OCI-LY7 (cell line): ENCODE measurements around the gene CDC42BPB. TPM values are rescaled to one million over a fixed set of nuclear protein-coding genes. Genes with fewer than 3 reads are reported as not detected.

Source experiments
- BruUV-seq: library from RNA; stranded (reverse); fragments of 400-500 nt; replicated peaks from 2 replicates; lab custom pipeline; 2021; lab: Mats Ljungman, UMichigan
- CTCF ChIA-PET: fragments of 300-600 bp; sonication (Branson Sonifier 250); formaldehyde crosslinking; loops from one replicate; lab custom pipeline; 2022; ENCODE audit warnings: antibody characterized with exemption; ENCODE audit not compliant: unreplicated experiment; lab: Charles Lee
- POLR2A ChIA-PET: fragments of 300-600 bp; sonication (Branson Sonifier 250); formaldehyde crosslinking; loops from one replicate; lab custom pipeline; 2022; ENCODE audit warnings: antibody characterized with exemption; lab: Charles Lee
- DNase-seq: peaks from one replicate; pipeline ENCODE4 v3.0.0-alpha.2; 2015; ENCODE audit warnings: low spot score
- H2AFZ ChIP-seq: fragments of 200-600 bp; sonication (generic), shearing (Covaris generic); 2 replicates; pipeline ENCODE4 v1.6.1; 2014; ENCODE audit warnings: mild to moderate bottlenecking, antibody characterized with exemption, low read length, moderate library complexity
- H3K27ac ChIP-seq: fragments of 200-600 bp; sonication (generic); 2 replicates; pipeline ENCODE4 v1.5.1; 2014; ENCODE audit warnings: mixed run types, low read depth, mild to moderate bottlenecking, moderate library complexity, low read length, inconsistent platforms; ENCODE audit not compliant: poor library complexity, severe bottlenecking
- H3K36me3 ChIP-seq: fragments of 200-600 bp; sonication (generic); 2 replicates; pipeline ENCODE4 v1.6.1; 2014; ENCODE audit warnings: mild to moderate bottlenecking, antibody characterized with exemption, low read length, moderate library complexity, mixed read lengths; ENCODE audit not compliant: insufficient read depth
- H3K4me1 ChIP-seq: fragments of 200-600 bp; sonication (generic); 2 replicates; pipeline ENCODE4 v1.5.1; 2014; ENCODE audit warnings: mild to moderate bottlenecking, low read length; ENCODE audit not compliant: insufficient read depth, poor library complexity, severe bottlenecking
- H3K4me2 ChIP-seq: fragments of 200-600 bp; sonication (generic); 2 replicates; pipeline ENCODE4 v1.6.1; 2014; ENCODE audit warnings: mild to moderate bottlenecking, low read length
- H3K4me3 ChIP-seq: fragments of 200-600 bp; sonication (generic); 2 replicates; pipeline ENCODE4 v1.5.1; 2014; ENCODE audit warnings: mild to moderate bottlenecking, low read depth, low read length; ENCODE audit not compliant: poor library complexity, severe bottlenecking
- H3K79me2 ChIP-seq: fragments of 200-600 bp; sonication (generic); 2 replicates; pipeline ENCODE4 v1.6.1; 2016; ENCODE audit warnings: low read depth, mild to moderate bottlenecking, low read length, moderate library complexity, mixed read lengths; ENCODE audit not compliant: insufficient read depth
- H3K9me2 ChIP-seq: fragments of 200-600 bp; sonication (generic); 2 replicates; pipeline ENCODE4 v1.6.1; 2016; ENCODE audit warnings: mild to moderate bottlenecking, low read length, mixed read lengths; ENCODE audit not compliant: insufficient read depth
- H3K9me3 ChIP-seq: fragments of 200-600 bp; sonication (generic); 2 replicates; pipeline ENCODE4 v1.6.1; 2014; ENCODE audit warnings: mild to moderate bottlenecking, mixed run types, low read length, mixed read lengths
- H4K20me1 ChIP-seq: fragments of 200-600 bp; sonication (generic); 2 replicates; pipeline ENCODE4 v1.6.1; 2014; ENCODE audit warnings: mild to moderate bottlenecking, antibody characterized with exemption, low read length, moderate library complexity, mixed read lengths; ENCODE audit not compliant: insufficient read depth
- CTCF ChIP-seq: fragments of 200-600 bp; sonication (generic); conservative IDR thresholded peaks from 2 replicates; pipeline ENCODE4 v1.5.1; 2014; ENCODE audit warnings: mild to moderate bottlenecking, antibody characterized with exemption, low read length, moderate library complexity, mixed read lengths
- EZH2phosphoT487 ChIP-seq: fragments of 200-600 bp; sonication (generic); IDR thresholded peaks from 2 replicates; pipeline ENCODE4 v1.6.1; 2018; ENCODE audit warnings: low read depth, borderline replicate concordance, mild to moderate bottlenecking, mixed run types, antibody characterized with exemption, low read length, moderate library complexity, mixed read lengths
- intact Hi-C: fragments of 100-400 bp; cut with micrococcal nuclease; formaldehyde crosslinking; loops from one replicate; pipeline ENCODE4 v1.10.0; 2022; ENCODE audit not compliant: unreplicated experiment
- total RNA-seq, 2 experiments: library from RNA; depleted of rRNA in 1 of 2; stranded (reverse); fragments of >200 nt in 1 of 2; shearing (Covaris generic) in 1 of 2; gene quantifications; 2 replicates each; pipeline ENCODE4 v1.2.3, GENCODE V29; 2014 to 2022

The CDC42BPB gene
- total RNA-seq, 2 experiments from 2014 or later, result 0.03 to 0.46 TPM

- Histone ChIP-seq H3K27ac (no peak overlapping the region), H3K4me3 (no peak overlapping the region), H3K4me1 (no peaks in the 10 kb centered on the region), H2AFZ (no peak overlapping the region), H3K9me3 (no peaks in the 10 kb centered on the region), H3K9me2 (no peaks in the 10 kb centered on the region), H3K79me2 (no peaks in the 10 kb centered on the region), H3K36me3 (no peaks in the 10 kb centered on the region), H4K20me1 (no peaks in the 10 kb centered on the region), H3K4me2 (no peak overlapping the region)
- intact Hi-C loops, result no loop called here
- TF ChIP-seq EZH2phosphoT487, result no peak
- no peak for TF ChIP-seq CTCF
- BruUV-seq, result no TSS peak
- CTCF ChIA-PET, result no interaction called here
- no peak for DNase-seq
- POLR2A ChIA-PET, result interaction anchor here (0.6 kb wide), 1 partner anchor 448 kb away, joined by 3 read pairs; no protein-coding TSS in a partner anchor
These were observed 71.7 kb downstream of the CDC42BPB start for GRCh38 chr14:102985665-102986064.

GRCh38 chr14:102984336-102985102, 72.8 kb downstream of the CDC42BPB start:
- no peak overlapping the region for H3K27ac ChIP-seq
- POLR2A ChIA-PET, result no interaction called here
- no peak for DNase-seq

More at GRCh38 chr14:102984336-102985102, 72.8 kb downstream of the CDC42BPB start:
- H3K4me3 ChIP-seq, result no peak overlapping the region
- no peaks in the 10 kb centered on the region for H3K9me2 ChIP-seq
- CTCF ChIA-PET, result no interaction called here
- H4K20me1 ChIP-seq, result no peaks in the 10 kb centered on the region
- H3K79me2 ChIP-seq, result no peaks in the 10 kb centered on the region
- TF ChIP-seq CTCF, result no peak
- intact Hi-C loops, result no loop called here
- no TSS peak for BruUV-seq
- no peak overlapping the region for H2AFZ ChIP-seq
- no peaks in the 10 kb centered on the region for H3K4me1 ChIP-seq
- no peaks in the 10 kb centered on the region for H3K36me3 ChIP-seq
- H3K4me2 ChIP-seq, result no peak overlapping the region
- no peaks in the 10 kb centered on the region for H3K9me3 ChIP-seq
